CD14-positive monocyte (primary cell): ENCODE data around the gene SCN1B. TPM values are rescaled to one million over a fixed set of nuclear protein-coding genes. Genes with fewer than 3 reads are reported as not detected.

Experiments
- DNase-seq, 3 donors: peaks; one replicate each; pipeline ENCODE4 v3.0.0-alpha.2; 2011 to 2022
- H2AFZ ChIP-seq: 2 replicates; pipeline ENCODE4 v1.6.0; 2012; ENCODE audit warnings: mild to moderate bottlenecking, low read depth, low read length, inconsistent platforms; ENCODE audit not compliant: insufficient read depth, poor library complexity, severe bottlenecking
- H3K27ac ChIP-seq, 2 donors: 1 replicate in 1 of 2; 2 replicates in 1 of 2; pipeline ENCODE4 v1.5.1; 2012 to 2013; ENCODE audit warnings: low read length in 2 of 2, control low read depth in 1 of 2, inconsistent platforms in 1 of 2, low read depth in 1 of 2, mild to moderate bottlenecking in 1 of 2
- H3K27me3 ChIP-seq, 2 donors: one replicate each; pipeline versions ENCODE4 v1.6.0 to v1.6.1; 2011 to 2013; ENCODE audit warnings: low read length in 2 of 2; ENCODE audit not compliant: control insufficient read depth in 2 of 2, insufficient read depth in 2 of 2
- H3K36me3 ChIP-seq, 2 donors: replicated peaks in 1 of 2; 1 replicate in 1 of 2; 2 replicates in 1 of 2; pipeline versions ENCODE4 v1.5.1 to v1.6.1; 2012 to 2013; ENCODE audit warnings: low read length in 2 of 2, control low read depth in 1 of 2, inconsistent platforms in 1 of 2, mild to moderate bottlenecking in 1 of 2; ENCODE audit not compliant: insufficient read depth in 2 of 2, control insufficient read depth in 1 of 2
- H3K4me1 ChIP-seq, 2 donors: 1 replicate in 1 of 2; 2 replicates in 1 of 2; pipeline versions ENCODE4 v1.5.1 to v1.6.1; 2012 to 2013; ENCODE audit warnings: low read length in 2 of 2, control low read depth in 1 of 2, inconsistent platforms in 1 of 2, mild to moderate bottlenecking in 1 of 2, moderate library complexity in 1 of 2; ENCODE audit not compliant: insufficient read depth in 2 of 2, control insufficient read depth in 1 of 2
- H3K4me2 ChIP-seq: replicated peaks from 2 replicates; pipeline ENCODE3; 2012; ENCODE audit warnings: low read length, moderate library complexity, mild to moderate bottlenecking; ENCODE audit not compliant: poor library complexity, severe bottlenecking; ENCODE audit errors: extremely low read depth
- H3K4me3 ChIP-seq, 3 experiments: fragments of 200-600 bp in 1 of 3; sonication (generic) in 1 of 3; replicated peaks in 1 of 3; 1 replicate in 2 of 3; 2 replicates in 1 of 3; pipeline ENCODE4 v1.5.1; 2011 to 2013; ENCODE audit warnings: low read length in 3 of 3, mild to moderate bottlenecking in 3 of 3, control low read depth in 2 of 3, low read depth in 2 of 3, inconsistent platforms in 1 of 3, moderate library complexity in 1 of 3
- H3K79me2 ChIP-seq: 2 replicates; pipeline ENCODE4 v1.6.0; 2012; ENCODE audit warnings: mild to moderate bottlenecking, control low read depth, inconsistent platforms, low read length, moderate library complexity; ENCODE audit not compliant: insufficient read depth
- H3K9ac ChIP-seq: 2 replicates; pipeline ENCODE4 v1.6.0; 2017; ENCODE audit warnings: low read length, mild to moderate bottlenecking; ENCODE audit not compliant: insufficient read depth, poor library complexity, severe bottlenecking
- H3K9me3 ChIP-seq, 2 donors: replicated peaks in 1 of 2; 1 replicate in 1 of 2; 2 replicates in 1 of 2; pipeline versions ENCODE4 v1.5.1 to v1.6.1; 2012 to 2013; ENCODE audit warnings: low read length in 2 of 2, control low read depth in 1 of 2; ENCODE audit not compliant: control insufficient read depth in 1 of 2, insufficient read depth in 1 of 2
- H4K20me1 ChIP-seq: 2 replicates; pipeline ENCODE4 v1.6.0; 2012; ENCODE audit warnings: mild to moderate bottlenecking, low read length, control low read depth, moderate library complexity; ENCODE audit not compliant: insufficient read depth
- H3K27ac Mint-ChIP-seq, 7 donors: one replicate each; pipeline ENCODE4 v1.8.0; 2020; ENCODE audit warnings: mild to moderate bottlenecking in 7 of 7, mixed read lengths in 7 of 7, moderate library complexity in 6 of 7, inconsistent platforms in 2 of 7
- H3K27me3 Mint-ChIP-seq, 3 donors: one replicate each; pipeline ENCODE4 v1.8.0; 2021 to 2022; ENCODE audit warnings: low read depth in 3 of 3, mild to moderate bottlenecking in 3 of 3, mixed read lengths in 3 of 3, moderate library complexity in 3 of 3, inconsistent platforms in 1 of 3
- H3K36me3 Mint-ChIP-seq, 2 donors: one replicate each; pipeline ENCODE4 v1.8.0; 2020; ENCODE audit warnings: mixed read lengths in 2 of 2, inconsistent platforms in 1 of 2, mild to moderate bottlenecking in 1 of 2
- H3K4me1 Mint-ChIP-seq: one replicate; pipeline ENCODE4 v1.8.0; 2020; ENCODE audit warnings: mild to moderate bottlenecking, mixed read lengths
- H3K4me3 Mint-ChIP-seq, 2 donors: one replicate each; pipeline ENCODE4 v1.8.0; 2020; ENCODE audit warnings: mild to moderate bottlenecking in 2 of 2, mixed read lengths in 2 of 2, moderate library complexity in 1 of 2
- H3K9me3 Mint-ChIP-seq, 7 donors: one replicate each; pipeline ENCODE4 v1.8.0; 2020 to 2022; ENCODE audit warnings: mixed read lengths in 7 of 7, mild to moderate bottlenecking in 6 of 7, moderate library complexity in 6 of 7, inconsistent platforms in 2 of 7
- WGBS: methylation state at CpG from one replicate; pipeline ENCODE4 v1.1.5; 2013; ENCODE audit warnings: missing lambda C conversion rate; ENCODE audit not compliant: insufficient coverage; 5-methylcytosine and 5-hydroxymethylcytosine counted together
- intact Hi-C, 2 donors: fragments of 100-400 bp; cut with micrococcal nuclease; formaldehyde crosslinking; loops; one replicate each; pipeline versions ENCODE4 v1.15.0 to v1.15.1; 2023
- polyA plus RNA-seq, 3 donors: library from polyadenylated mRNA; depleted of rRNA in 1 of 3; unstranded in 2 of 3; stranded (reverse) in 1 of 3; fragments of 300-500 nt in 2 of 3; fragments of >200 nt in 1 of 3; fragmentation: Illumina TruSeq in 2 of 3; gene quantifications; 1 replicate in 2 of 3; 2 replicates in 1 of 3; pipeline ENCODE4 v1.2.3, GENCODE V29; 2012 to 2021
- TF ChIP-seq, protein P1 (sequence below): fragments of 200-600 bp; IDR thresholded peaks from one replicate; pipeline ENCODE4 v1.8.0; 2022; ENCODE audit warnings: antibody characterized with exemption, mild to moderate bottlenecking

SCN1B gene
- polyA plus RNA-seq, 3 donors, result 0.08 to 0.68 TPM; not detected in 1

DNA sequence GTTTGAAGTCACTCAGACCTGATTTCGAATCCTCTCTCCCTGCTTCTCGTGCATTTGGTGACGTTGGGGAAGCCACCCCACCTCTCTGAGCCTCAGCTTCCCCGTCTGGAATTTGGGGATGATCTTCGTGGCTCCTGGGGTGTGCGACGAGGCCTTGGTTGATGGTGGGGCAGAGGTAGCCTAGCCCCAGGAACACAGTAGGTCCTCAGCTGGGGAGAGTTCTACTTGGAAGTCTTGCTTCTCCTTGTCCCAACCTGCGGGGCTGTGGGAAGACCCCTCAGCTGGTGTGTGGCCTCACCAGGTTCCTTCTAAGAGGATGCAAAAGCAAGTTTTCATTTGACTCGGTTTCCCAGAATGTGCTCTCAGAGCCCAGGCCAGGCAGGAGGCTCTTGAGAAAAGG, 24.4 kb downstream of the SCN1B start:
- no peak overlapping the region for H3K4me2 ChIP-seq
- H3K4me1 ChIP-seq, result no peaks in the 10 kb centered on the region
- H3K27me3 ChIP-seq, result no peaks in the 10 kb centered on the region
- Mint-ChIP-seq H3K36me3 (no peaks in the 10 kb centered on the region), H3K27ac (no peak overlapping the region), H3K4me3 (no peak overlapping the region), H3K4me1 (no peaks in the 10 kb centered on the region), H3K9me3 (no peaks in the 10 kb centered on the region), H3K27me3 (peaks cover 6 to 21% (median 16%) of the 10 kb centered on the region in 3 donors)
- H3K4me3 ChIP-seq, result no peak overlapping the region
- TF ChIP-seq, protein P1, sequence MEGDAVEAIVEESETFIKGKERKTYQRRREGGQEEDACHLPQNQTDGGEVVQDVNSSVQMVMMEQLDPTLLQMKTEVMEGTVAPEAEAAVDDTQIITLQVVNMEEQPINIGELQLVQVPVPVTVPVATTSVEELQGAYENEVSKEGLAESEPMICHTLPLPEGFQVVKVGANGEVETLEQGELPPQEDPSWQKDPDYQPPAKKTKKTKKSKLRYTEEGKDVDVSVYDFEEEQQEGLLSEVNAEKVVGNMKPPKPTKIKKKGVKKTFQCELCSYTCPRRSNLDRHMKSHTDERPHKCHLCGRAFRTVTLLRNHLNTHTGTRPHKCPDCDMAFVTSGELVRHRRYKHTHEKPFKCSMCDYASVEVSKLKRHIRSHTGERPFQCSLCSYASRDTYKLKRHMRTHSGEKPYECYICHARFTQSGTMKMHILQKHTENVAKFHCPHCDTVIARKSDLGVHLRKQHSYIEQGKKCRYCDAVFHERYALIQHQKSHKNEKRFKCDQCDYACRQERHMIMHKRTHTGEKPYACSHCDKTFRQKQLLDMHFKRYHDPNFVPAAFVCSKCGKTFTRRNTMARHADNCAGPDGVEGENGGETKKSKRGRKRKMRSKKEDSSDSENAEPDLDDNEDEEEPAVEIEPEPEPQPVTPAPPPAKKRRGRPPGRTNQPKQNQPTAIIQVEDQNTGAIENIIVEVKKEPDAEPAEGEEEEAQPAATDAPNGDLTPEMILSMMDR, result no peak
- intact Hi-C loops, result no loop called here
- WGBS, result 96% methylated on average over 9 of the region's 9 CpGs
- H3K27ac ChIP-seq, result no peak overlapping the region
- DNase-seq, result no peak
- no peaks in the 10 kb centered on the region for H4K20me1 ChIP-seq
- no peaks in the 10 kb centered on the region for H3K9me3 ChIP-seq
- H3K79me2 ChIP-seq, result no peaks in the 10 kb centered on the region
- no peak overlapping the region for H3K9ac ChIP-seq
- H2AFZ ChIP-seq, result no peak overlapping the region
- H3K36me3 ChIP-seq, result no peaks in the 10 kb centered on the region

DNA sequence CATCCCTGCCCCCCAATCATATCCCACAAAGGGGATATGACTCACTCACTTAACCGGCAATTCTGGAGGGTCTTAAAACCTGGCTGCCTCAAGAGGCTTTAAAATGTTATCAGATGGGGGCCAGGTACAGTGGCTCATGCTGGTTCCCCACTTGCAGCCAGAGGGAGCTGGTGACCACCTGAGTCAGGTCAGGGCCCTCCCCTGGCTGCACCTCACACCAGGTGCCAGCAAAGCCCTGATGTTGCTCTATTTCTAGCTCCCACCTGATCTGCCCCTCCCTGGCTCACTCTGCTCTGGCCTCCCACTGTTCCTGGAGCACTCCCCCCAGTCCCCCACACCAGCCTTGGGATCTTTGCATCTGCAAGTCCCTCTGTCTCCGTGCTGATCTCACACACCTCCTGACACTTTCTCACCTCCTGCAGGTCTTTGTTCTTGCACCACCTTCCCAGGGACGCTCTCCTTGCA, 25.5 kb downstream of the SCN1B start:
- DNase-seq, result no peak
- no peak overlapping the region for H2AFZ ChIP-seq
- Mint-ChIP-seq H3K27me3 (peaks cover 6 to 19% (median 16%) of the 10 kb centered on the region in 3 donors), H3K4me3 (peak overlapping the region in 1 of 2 donors; percentile 40), H3K4me1 (no peaks in the 10 kb centered on the region), H3K27ac (no peak overlapping the region), H3K9me3 (no peaks in the 10 kb centered on the region), H3K36me3 (no peaks in the 10 kb centered on the region)
- no peak overlapping the region for H3K4me3 ChIP-seq
- H3K27ac ChIP-seq, result no peak overlapping the region
- no peaks in the 10 kb centered on the region for H3K27me3 ChIP-seq
- H3K9ac ChIP-seq, result no peak overlapping the region
- WGBS, result 58% methylated on average over 3 of the region's 3 CpGs
- H3K4me1 ChIP-seq, result no peaks in the 10 kb centered on the region
- TF ChIP-seq, protein P1, result no peak
- H4K20me1 ChIP-seq, result no peaks in the 10 kb centered on the region
- H3K79me2 ChIP-seq, result no peaks in the 10 kb centered on the region
- intact Hi-C loops, result no loop called here
- no peaks in the 10 kb centered on the region for H3K36me3 ChIP-seq
- H3K9me3 ChIP-seq, result no peaks in the 10 kb centered on the region
- H3K4me2 ChIP-seq, result no peak overlapping the region
